HUES64 (cell line): ENCODE data around the gene METTL24.

Experiments
- H3K27ac ChIP-seq: 2 replicates; pipeline ENCODE4 v1.7.0; 2013; ENCODE audit warnings: low read depth, low read length, inconsistent platforms
- H3K27me3 ChIP-seq: 2 replicates; pipeline ENCODE4 v1.6.1; 2013; ENCODE audit warnings: mild to moderate bottlenecking, low read length; ENCODE audit not compliant: insufficient read depth
- H3K36me3 ChIP-seq: 2 replicates; pipeline ENCODE4 v1.6.1; 2013; ENCODE audit warnings: mild to moderate bottlenecking, low read length; ENCODE audit not compliant: insufficient read depth
- H3K4me1 ChIP-seq: 2 replicates; pipeline ENCODE4 v1.6.1; 2013; ENCODE audit warnings: mild to moderate bottlenecking, low read length, moderate library complexity; ENCODE audit not compliant: insufficient read depth
- H3K4me3 ChIP-seq: 2 replicates; pipeline ENCODE4 v1.5.1; 2013; ENCODE audit warnings: mild to moderate bottlenecking, low read length, moderate library complexity
- H3K9ac ChIP-seq: 2 replicates; pipeline ENCODE4 v1.6.1; 2013; ENCODE audit warnings: mild to moderate bottlenecking, low read depth, low read length
- H3K9me3 ChIP-seq: 2 replicates; pipeline ENCODE4 v1.6.1; 2013; ENCODE audit warnings: low read depth, low read length; ENCODE audit not compliant: insufficient read depth
- WGBS: fragments of 150-250, 120-280 bp; methylation state at CpG from one replicate; pipeline ENCODE4 v1.1.7; 2013; ENCODE audit warnings: missing lambda C conversion rate; 5-methylcytosine and 5-hydroxymethylcytosine counted together

METTL24 gene

DNA sequence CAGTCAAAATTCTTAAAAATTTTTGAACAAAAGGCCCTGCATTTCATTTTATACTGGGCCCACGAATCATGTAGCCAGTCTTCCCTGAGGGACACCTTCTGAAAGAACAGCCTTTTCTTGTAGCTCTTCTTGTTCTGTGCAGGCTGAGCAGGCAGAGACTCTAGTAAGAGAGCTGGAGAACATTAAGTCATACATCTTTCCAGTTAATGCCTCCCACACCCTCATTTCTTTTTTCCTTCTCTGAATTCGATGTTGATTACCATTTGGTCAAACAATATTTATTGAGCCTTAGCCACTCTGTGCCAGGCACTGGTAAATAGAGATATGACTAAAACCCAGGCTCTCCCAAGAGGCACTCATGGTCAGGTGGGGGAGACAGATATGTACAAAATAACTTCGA, 33.6 kb downstream of the METTL24 start:
- 92% methylated on average over 2 of the region's 3 CpGs for WGBS
- Histone ChIP-seq H3K27ac (no peak overlapping the region), H3K9ac (no peak overlapping the region)

DNA sequence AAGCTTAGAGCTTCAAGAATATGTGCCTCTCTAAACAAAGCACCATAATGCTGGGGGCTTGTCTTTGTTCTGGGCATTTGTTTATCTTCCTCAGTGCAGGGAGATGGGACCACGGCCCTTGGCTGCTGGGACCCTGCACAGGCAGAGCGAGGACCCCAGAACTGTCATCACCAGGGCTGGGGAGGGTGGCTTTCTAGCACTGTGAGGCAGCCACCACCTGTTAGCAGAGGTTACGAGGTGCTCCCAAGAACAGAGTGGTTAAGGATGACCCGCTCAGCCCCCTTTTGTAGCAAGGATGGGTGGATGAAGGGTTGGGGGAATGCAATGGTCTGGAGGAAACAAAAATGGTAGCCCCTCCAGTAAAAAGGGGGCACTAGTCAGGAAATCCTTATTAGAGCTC, 34.9 kb downstream of the METTL24 start:
- WGBS: 66% methylated on average over 4 of the region's 4 CpGs
- no peak overlapping the region for H3K27ac ChIP-seq

More for the DNA sequence above, 33.6 kb downstream of the METTL24 start:
- no peaks in the 10 kb centered on the region for H3K36me3 ChIP-seq
- no peaks in the 10 kb centered on the region for H3K27me3 ChIP-seq
- H3K9me3 ChIP-seq: no peaks in the 10 kb centered on the region
- H3K4me1 ChIP-seq: peaks cover 34% of the 10 kb centered on the region
- no peak overlapping the region for H3K4me3 ChIP-seq

DNA sequence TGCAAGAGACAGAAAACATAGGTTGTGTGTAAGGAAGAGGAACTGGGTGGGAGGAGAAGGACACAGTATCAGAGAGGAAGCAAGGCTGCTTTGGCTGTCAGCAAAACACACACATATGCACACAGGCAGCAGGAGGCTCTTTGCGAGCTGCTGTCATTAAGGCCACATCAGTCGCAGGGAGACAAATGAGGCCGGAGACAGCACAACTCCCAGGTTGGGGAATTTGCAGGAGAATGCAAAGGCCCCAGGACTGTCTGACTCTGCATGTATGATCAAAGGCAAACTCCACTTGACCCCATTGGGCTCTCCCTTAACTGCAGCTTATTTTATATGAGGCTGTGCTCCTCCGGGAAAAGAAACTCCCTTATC, 35.3 kb downstream of the METTL24 start:
- H3K4me1 ChIP-seq: peaks cover 23% of the 10 kb centered on the region
- H3K27me3 ChIP-seq: no peaks in the 10 kb centered on the region
- 10% methylated on average over 4 of the region's 4 CpGs for WGBS
- H3K9ac ChIP-seq: no peak overlapping the region
- H3K9me3 ChIP-seq: no peaks in the 10 kb centered on the region
- H3K27ac ChIP-seq: no peak overlapping the region; the same call in 1 of the 2 replicates
- no peaks in the 10 kb centered on the region for H3K36me3 ChIP-seq
- no peak overlapping the region for H3K4me3 ChIP-seq

More for the DNA sequence above, 34.9 kb downstream of the METTL24 start:
- H3K27me3 ChIP-seq: no peaks in the 10 kb centered on the region
- no peaks in the 10 kb centered on the region for H3K36me3 ChIP-seq
- no peak overlapping the region for H3K9ac ChIP-seq
- no peak overlapping the region for H3K4me3 ChIP-seq
- H3K4me1 ChIP-seq: peaks cover 23% of the 10 kb centered on the region
- no peaks in the 10 kb centered on the region for H3K9me3 ChIP-seq

DNA sequence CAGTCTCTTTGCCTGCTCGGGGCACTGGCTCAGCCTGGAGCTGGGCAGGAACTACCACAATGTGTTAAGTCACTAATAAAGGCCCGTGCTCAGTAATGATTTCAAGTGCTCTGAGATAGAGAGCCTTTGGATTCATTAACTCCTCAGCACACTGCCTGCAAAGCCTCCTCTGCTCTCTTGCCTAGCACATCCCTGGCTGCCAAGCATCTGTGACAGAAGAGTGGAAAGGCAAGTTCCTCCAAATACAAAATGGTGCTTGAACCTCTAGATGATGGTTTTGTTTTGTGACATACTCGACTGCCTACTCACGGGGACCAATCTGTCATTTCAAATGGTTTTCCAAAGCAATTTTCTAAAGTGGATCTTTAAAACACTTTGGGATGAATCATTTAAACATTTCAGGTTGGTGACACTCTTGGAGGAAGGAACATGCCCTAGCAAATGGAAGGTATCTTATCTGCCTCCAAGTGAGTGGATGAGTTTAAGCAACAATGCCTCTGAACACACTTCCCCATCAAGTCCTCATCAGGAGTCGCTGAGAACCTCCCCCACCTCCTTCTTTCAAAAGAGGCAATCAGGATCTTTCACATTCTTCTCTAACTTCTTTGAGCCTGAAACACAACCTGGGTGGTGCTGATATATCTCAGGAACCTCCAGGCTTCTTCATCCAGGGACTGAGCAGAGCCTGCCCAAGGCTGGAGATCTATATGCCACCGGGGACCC, 35.8 kb downstream of the METTL24 start:
- H3K4me3 ChIP-seq: no peak overlapping the region
- 58% methylated on average over 6 of the region's 6 CpGs for WGBS
- H3K27me3 ChIP-seq: no peaks in the 10 kb centered on the region
- H3K27ac ChIP-seq: no peak overlapping the region; the same call in 1 of the 2 replicates
- no peak overlapping the region for H3K9ac ChIP-seq
- peaks cover 28% of the 10 kb centered on the region for H3K4me1 ChIP-seq
- H3K9me3 ChIP-seq: no peaks in the 10 kb centered on the region
- H3K36me3 ChIP-seq: no peaks in the 10 kb centered on the region

DNA sequence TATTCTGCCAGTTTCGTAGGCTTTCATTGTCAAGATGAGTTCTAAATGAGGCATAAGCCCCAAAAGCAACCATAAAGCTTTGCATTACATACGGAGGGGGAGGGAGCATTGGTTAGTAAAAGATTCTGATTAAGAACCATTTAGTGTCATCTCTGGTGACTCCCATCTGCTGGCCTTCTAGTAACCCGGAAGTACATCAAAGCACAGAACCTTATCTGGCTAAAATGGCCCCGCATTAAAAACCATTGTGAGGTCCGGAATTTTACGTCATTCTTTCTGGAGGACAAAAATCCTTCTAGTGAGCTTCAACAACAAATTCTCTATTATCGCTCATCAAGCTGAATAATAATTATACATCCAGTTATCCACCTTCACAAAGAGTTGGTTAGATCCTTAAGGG, 37.8 kb downstream of the METTL24 start:
- H3K4me1 ChIP-seq: peaks cover 28% of the 10 kb centered on the region
- H3K27ac ChIP-seq: no peak overlapping the region
- H3K4me3 ChIP-seq: no peak overlapping the region
- no peak overlapping the region for H3K9ac ChIP-seq
- H3K27me3 ChIP-seq: no peaks in the 10 kb centered on the region
- H3K36me3 ChIP-seq: no peaks in the 10 kb centered on the region
- no peaks in the 10 kb centered on the region for H3K9me3 ChIP-seq
- whole genome bisulfite sequencing: 95% methylated on average over 7 of the region's 7 CpGs

DNA sequence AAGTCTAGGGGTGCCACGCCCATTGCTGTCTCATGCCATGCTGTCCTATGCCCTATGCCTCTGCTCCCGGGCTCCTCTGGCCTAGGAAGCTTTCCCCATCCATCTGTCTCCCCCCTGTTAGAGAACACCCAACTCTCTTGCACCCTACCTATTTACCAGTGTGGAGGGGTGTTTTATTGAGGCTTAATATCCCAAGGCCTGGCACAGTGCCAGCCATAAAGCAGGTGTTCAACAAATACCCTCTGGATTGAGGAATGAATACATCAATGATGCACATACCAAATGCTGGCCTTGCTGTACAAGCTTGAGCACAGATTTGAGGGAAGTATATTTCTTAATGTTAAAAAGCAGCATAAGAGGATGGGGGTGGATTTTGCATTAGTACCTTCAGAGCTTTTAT, 38.3 kb downstream of the METTL24 start:
- Histone ChIP-seq H3K4me3 (no peak overlapping the region), H3K27ac (no peak overlapping the region), H3K36me3 (no peaks in the 10 kb centered on the region), H3K4me1 (peaks cover 28% of the 10 kb centered on the region), H3K9me3 (no peaks in the 10 kb centered on the region), H3K9ac (no peak overlapping the region), H3K27me3 (no peaks in the 10 kb centered on the region)
- WGBS: 89% methylated on average over 2 of the region's 2 CpGs

DNA sequence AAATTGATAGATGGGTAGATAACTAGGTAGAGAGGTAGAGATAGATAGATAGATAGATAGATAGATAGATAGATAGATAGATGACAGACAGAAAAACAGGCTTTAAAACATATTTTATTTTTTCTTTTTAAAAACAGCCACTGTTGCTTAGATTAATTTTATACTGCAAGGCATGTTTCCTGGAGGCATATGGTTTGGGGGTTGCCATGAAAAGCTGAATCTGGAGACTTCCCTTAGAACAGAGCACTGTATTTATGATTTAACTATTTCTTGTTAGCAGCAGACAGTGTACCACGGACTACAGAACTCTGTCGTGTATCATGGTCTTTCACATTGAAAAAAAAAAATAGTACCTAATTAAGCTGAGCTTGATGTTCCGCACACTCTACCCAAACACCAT, 38.8 kb downstream of the METTL24 start:
- 77% methylated on average over 3 of the region's 3 CpGs for WGBS
- no peaks in the 10 kb centered on the region for H3K9me3 ChIP-seq
- no peaks in the 10 kb centered on the region for H3K27me3 ChIP-seq
- no peak overlapping the region for H3K4me3 ChIP-seq
- H3K9ac ChIP-seq: no peak overlapping the region
- H3K4me1 ChIP-seq: peaks cover 28% of the 10 kb centered on the region
- H3K36me3 ChIP-seq: no peaks in the 10 kb centered on the region
- no peak overlapping the region for H3K27ac ChIP-seq

DNA sequence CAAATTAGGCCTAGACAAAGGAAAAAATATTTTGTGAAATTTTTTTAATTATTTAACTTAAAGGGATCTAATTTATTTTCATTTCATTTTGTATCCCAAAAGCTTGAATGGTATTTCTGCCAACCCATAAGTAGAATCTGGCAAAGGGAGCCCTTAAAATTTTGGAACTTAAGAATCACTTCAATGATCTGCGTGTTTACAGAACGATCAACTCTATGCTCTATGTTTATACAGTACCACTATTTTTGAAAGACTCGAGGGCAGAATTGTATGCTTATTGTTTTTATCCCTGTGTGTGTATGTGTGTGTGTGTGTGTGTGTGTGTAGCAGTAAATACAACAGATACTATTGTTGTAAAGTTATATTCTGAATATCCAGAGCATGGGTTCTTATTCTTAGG, 39.2 kb downstream of the METTL24 start:
- no peaks in the 10 kb centered on the region for H3K27me3 ChIP-seq
- H3K4me1 ChIP-seq: peaks cover 28% of the 10 kb centered on the region
- H3K27ac ChIP-seq: no peak overlapping the region
- no peak overlapping the region for H3K9ac ChIP-seq
- no peaks in the 10 kb centered on the region for H3K9me3 ChIP-seq
- WGBS: 82% methylated on average over 3 of the region's 3 CpGs
- no peaks in the 10 kb centered on the region for H3K36me3 ChIP-seq
- no peak overlapping the region for H3K4me3 ChIP-seq

DNA sequence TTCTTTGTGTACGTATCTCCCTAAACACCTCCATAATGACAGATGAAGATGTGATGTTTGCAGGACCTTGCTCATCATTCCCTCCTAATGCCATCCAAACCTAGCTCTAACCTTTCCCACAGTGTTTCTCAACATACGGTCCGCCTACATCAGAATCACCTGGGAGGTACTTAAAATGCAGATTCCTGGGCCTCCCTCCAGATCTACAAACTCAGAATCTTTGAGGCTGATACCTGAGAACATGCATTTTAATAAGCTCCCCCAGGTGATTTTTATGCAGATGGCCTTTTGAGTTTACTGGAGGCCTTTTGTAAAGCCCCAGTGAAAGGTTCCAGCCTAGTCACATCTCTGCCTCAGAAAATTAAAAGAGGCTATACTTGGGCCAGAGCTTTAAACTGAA, 40.5 kb downstream of the METTL24 start:
- Histone ChIP-seq H3K9ac (no peak overlapping the region), H3K9me3 (no peaks in the 10 kb centered on the region), H3K27me3 (no peaks in the 10 kb centered on the region), H3K36me3 (no peaks in the 10 kb centered on the region), H3K4me1 (peaks cover 15% of the 10 kb centered on the region), H3K4me3 (no peak overlapping the region), H3K27ac (no peak overlapping the region)
- whole genome bisulfite sequencing: 74% methylated on average over 2 of the region's 3 CpGs

DNA sequence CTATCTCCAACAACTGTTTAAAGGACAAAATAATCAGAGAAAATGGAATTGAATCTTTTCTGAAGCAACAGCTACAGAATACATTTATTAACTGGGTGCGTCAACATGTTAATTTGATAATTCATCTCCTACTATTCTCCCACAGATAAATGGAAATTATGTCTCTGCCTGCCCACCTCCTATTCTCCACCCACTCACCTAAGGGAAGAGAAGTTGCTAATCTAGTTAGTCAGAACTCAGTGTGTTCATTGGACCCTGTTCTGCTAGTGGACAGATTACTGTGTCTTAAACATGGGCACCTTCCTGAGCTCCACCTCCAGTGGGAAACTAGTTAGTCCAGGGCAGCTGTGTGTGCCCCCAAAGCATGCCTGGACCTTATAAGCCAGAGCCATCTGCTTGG, 41.0 kb downstream of the METTL24 start:
- H3K27me3 ChIP-seq: no peaks in the 10 kb centered on the region
- no peaks in the 10 kb centered on the region for H3K9me3 ChIP-seq
- WGBS: 100% methylated on average over 1 of the region's 1 CpG
- no peaks in the 10 kb centered on the region for H3K36me3 ChIP-seq
- peaks cover 10% of the 10 kb centered on the region for H3K4me1 ChIP-seq
- no peak overlapping the region for H3K4me3 ChIP-seq
- H3K9ac ChIP-seq: no peak overlapping the region
- H3K27ac ChIP-seq: no peak overlapping the region

DNA sequence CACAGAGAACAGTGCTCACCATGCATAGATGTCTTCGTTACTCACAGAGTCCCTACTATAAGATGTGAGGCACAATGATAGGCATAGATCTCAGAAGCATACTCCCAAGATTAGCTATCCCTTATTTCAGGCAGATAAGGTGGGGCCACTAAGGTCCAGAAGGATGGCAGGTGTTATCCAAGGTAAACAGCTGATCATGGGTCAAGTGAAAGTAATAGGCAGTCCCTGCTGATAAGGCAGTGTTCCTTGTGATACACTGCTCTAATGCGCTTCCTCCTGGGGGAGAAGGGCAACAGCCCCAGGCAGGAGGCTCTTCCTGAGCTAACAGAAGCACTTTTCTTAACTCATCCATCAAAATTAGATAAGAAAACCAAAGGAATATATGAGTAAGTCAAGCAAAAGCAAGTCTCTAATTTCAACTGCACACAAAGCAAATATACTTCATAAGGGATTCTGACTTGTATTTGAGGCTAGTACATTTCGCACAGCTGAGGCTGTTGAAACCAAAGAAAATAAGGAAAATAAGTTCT, 42.2 kb downstream of the METTL24 start:
- Histone ChIP-seq H3K36me3 (no peaks in the 10 kb centered on the region), H3K4me3 (no peak overlapping the region), H3K27ac (no peak overlapping the region), H3K27me3 (no peaks in the 10 kb centered on the region), H3K9me3 (no peaks in the 10 kb centered on the region), H3K4me1 (peaks cover 8% of the 10 kb centered on the region; the same call in 1 of the 2 replicates), H3K9ac (no peak overlapping the region)
- 98% methylated on average over 3 of the region's 3 CpGs for WGBS
